Measurements from ENCODE around the gene PLPP3.
A peak's percentile ranks its signal among the peaks of the same experiment; 100 is the strongest.

Gene PLPP3

GRCh38 chr1:56448529-56449300 lies 130.6 kb downstream of the PLPP3 start:
- no peak for TF ChIP-seq TARDBP (IDR thresholded peaks at IDR 0.05)
- no peak for TF ChIP-seq ARNT (IDR thresholded peaks at IDR 0.05)
- no peak for TF ChIP-seq NFRKB (IDR thresholded peaks at IDR 0.05)
- TF ChIP-seq HDGF (IDR thresholded peaks at IDR 0.05; ENCODE audit: borderline replicate concordance), result no peak
- no peak for TF ChIP-seq FOXK2 (IDR thresholded peaks at IDR 0.05)
- no peak for TF ChIP-seq ZNF384 (IDR thresholded peaks at IDR 0.05)
- no peak for TF ChIP-seq FOXA1 (IDR thresholded peaks at IDR 0.05)
- TF ChIP-seq SUZ12 (IDR thresholded peaks at IDR 0.05), result no peak
- TF ChIP-seq L3MBTL2 (conservative IDR thresholded peaks at IDR 0.05), result no peak
- no peak for TF ChIP-seq FOXM1 (IDR thresholded peaks at IDR 0.05; ENCODE audit: borderline replicate concordance)
- TF ChIP-seq BHLHE40 (IDR thresholded peaks at IDR 0.05; ENCODE audit: borderline replicate concordance), result no peak
- TF ChIP-seq ELF4 (IDR thresholded peaks at IDR 0.05), result no peak
- no peak for TF ChIP-seq CTBP1 (IDR thresholded peaks at IDR 0.05; ENCODE audit: borderline replicate concordance)
- TF ChIP-seq LEF1 (IDR thresholded peaks at IDR 0.05; ENCODE audit: borderline replicate concordance), result no peak
- no peak for TF ChIP-seq SP1 (IDR thresholded peaks at IDR 0.05)
- no peak for TF ChIP-seq PKNOX1 (IDR thresholded peaks at IDR 0.05)
- ChIA-PET CTCF (interaction anchor here (1.2 kb wide), 1 partner anchor 9 kb away, joined by 4 read pairs; no protein-coding TSS in a partner anchor), POLR2A (interaction anchor here (1.0 kb wide), 1 partner anchor 130 kb away, joined by 3 read pairs; no protein-coding TSS in a partner anchor)
- no peak for DNase-seq (ENCODE audit: extremely low spot score)

GRCh38 chr1:56447823-56448222 lies 131.5 kb downstream of the PLPP3 start:
- no peak for DNase-seq (ENCODE audit: extremely low spot score)
- CTCF ChIA-PET, result interaction anchor here (0.6 to 1.2 kb wide), 2 partner anchors 10 to 1239 kb away, joined by 3 to 4 read pairs; no protein-coding TSS in a partner anchor
- POLR2A ChIA-PET, result interaction anchor here (1.0 kb wide), 1 partner anchor 131 kb away, joined by 3 read pairs; no protein-coding TSS in a partner anchor
- TF ChIP-seq FOXK2 (IDR thresholded peaks at IDR 0.05) (no peak), SUZ12 (IDR thresholded peaks at IDR 0.05) (no peak), CTBP1 (IDR thresholded peaks at IDR 0.05; ENCODE audit: borderline replicate concordance) (no peak), ARNT (IDR thresholded peaks at IDR 0.05) (no peak), L3MBTL2 (conservative IDR thresholded peaks at IDR 0.05) (no peak), NFRKB (IDR thresholded peaks at IDR 0.05) (no peak), HDGF (IDR thresholded peaks at IDR 0.05; ENCODE audit: borderline replicate concordance) (no peak), FOXA1 (IDR thresholded peaks at IDR 0.05) (no peak), LEF1 (IDR thresholded peaks at IDR 0.05; ENCODE audit: borderline replicate concordance) (no peak), SP1 (IDR thresholded peaks at IDR 0.05) (no peak), FOXM1 (IDR thresholded peaks at IDR 0.05; ENCODE audit: borderline replicate concordance) (no peak), TARDBP (IDR thresholded peaks at IDR 0.05) (no peak), BHLHE40 (IDR thresholded peaks at IDR 0.05; ENCODE audit: borderline replicate concordance) (no peak), ZNF384 (IDR thresholded peaks at IDR 0.05) (no peak), PKNOX1 (IDR thresholded peaks at IDR 0.05) (no peak), ELF4 (IDR thresholded peaks at IDR 0.05) (no peak)

DNA sequence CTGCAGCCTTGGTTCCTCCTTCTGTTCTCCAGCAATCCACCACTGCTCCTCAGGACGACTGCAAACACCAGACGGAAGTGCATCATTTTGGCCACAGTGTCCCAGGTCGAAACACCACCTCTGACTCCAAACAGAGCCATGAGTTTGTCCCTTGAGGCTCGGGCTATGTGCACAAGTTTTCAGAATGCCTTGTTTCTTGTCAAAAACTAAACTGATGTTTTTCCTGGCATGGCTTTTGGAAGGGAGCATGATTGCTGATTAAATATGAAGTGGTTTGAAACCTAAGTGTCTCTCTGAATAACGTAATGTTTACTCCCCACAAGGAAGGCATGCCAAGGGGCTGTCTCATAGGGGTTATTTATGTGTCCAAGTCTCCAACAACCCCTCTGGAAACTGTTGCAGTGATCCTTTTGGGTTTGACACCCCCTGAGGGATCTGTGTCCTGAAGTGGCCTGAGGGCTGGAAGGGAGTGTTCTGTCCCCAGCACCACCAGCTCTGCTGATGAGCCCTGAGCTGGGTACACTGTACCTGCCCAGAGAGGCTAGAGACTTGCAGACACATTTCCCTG lies 132.7 kb downstream of the PLPP3 start:
- peak; percentile 46; the same call in 1 of the 2 replicates for TF ChIP-seq PKNOX1 (IDR thresholded peaks at IDR 0.05)
- no peak for TF ChIP-seq FOXM1 (IDR thresholded peaks at IDR 0.05; ENCODE audit: borderline replicate concordance)
- no peak for DNase-seq (ENCODE audit: extremely low spot score)
- CTCF ChIA-PET, result no interaction called here
- POLR2A ChIA-PET, result no interaction called here

DNA sequence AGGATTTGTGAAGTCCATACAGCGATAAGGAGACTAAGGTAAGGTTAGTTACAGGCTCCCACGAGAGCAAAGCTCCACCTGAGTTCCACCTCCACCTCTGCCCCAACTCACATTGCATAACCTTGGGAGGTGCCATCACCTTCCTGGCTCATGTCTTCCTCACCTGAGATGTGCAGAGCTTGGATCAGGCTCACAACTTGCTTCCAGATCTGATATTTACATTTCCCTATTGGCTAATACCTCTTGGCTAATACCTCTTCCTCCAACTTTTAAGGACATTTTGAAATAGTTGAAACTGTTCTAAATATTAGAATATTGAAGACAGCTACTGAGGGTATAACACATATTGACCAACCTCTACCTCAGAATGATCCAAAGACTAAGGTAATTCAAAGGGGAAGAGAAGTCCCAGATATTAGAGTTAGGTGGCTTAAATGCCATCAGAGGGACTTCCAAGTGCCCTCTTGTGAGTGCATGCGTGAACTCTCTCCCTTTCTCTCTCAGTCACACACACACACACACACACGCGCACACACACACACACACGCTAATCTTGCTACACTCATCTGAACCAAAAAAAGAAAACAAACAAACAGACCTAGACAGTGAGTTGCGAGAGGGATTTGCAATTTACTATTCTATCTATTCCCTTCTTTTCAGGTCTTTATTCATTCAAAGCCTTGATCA lies 134.3 kb downstream of the PLPP3 start:
- CTCF ChIA-PET, result no interaction called here
- POLR2A ChIA-PET, result no interaction called here

More for the DNA sequence above, 134.3 kb downstream of the PLPP3 start:
- DNase-seq (ENCODE audit: extremely low spot score), result no peak
- TF ChIP-seq L3MBTL2 (conservative IDR thresholded peaks at IDR 0.05) (no peak), BHLHE40 (IDR thresholded peaks at IDR 0.05; ENCODE audit: borderline replicate concordance) (no peak), LEF1 (IDR thresholded peaks at IDR 0.05; ENCODE audit: borderline replicate concordance) (no peak), ELF4 (IDR thresholded peaks at IDR 0.05) (no peak), FOXM1 (IDR thresholded peaks at IDR 0.05; ENCODE audit: borderline replicate concordance) (no peak)

All from HEK293T (cell line).